ENCODE measurements around the gene MCM6. TPM values are rescaled to one million over a fixed set of nuclear protein-coding genes. Genes with fewer than 3 reads are reported as not detected.
"Not testable (repeated sequence)": the region's sequence is repeated elsewhere in the genome, so short reads cannot be mapped to it uniquely, and the experiment has no call there.

Gene MCM6
- total RNA-seq, 2 donors from 2014 or later: 159 to 249 TPM

GRCh38 chr2:135882415-135882814 lies 6.2 kb upstream of the MCM6 start:
- Mint-ChIP-seq H3K27ac (no peak overlapping the region), H3K9me3 (no peaks in the 10 kb centered on the region), H3K36me3 (no peaks in the 10 kb centered on the region)
- DNase-seq (ENCODE audit: low spot score in 2 of 2): no peak
- ATAC-seq: no peak

- Mint-ChIP-seq H3K27ac (peak overlapping the region; percentile 95 to 97), H3K36me3 (peaks cover 38% of the 10 kb centered on the region in 2 donors)
- not testable (repeated sequence) for H3K9me3 Mint-ChIP-seq; DNase-seq (ENCODE audit: low spot score in 2 of 2)
- ATAC-seq: peak in 1 of 2 donors; percentile 2
Observed at GRCh38 chr2:135876770-135877169, 527 bp upstream of the MCM6 start.

- ATAC-seq: peak; percentile 72 to 80
- Mint-ChIP-seq H3K9me3 (no peaks in the 10 kb centered on the region), H3K27ac (peak overlapping the region; percentile 95 to 98), H3K36me3 (peaks cover 40 to 50% of the 10 kb centered on the region in 2 donors)
- peak; percentile 77 to 81 for DNase-seq (ENCODE audit: low spot score in 2 of 2)
Observed at GRCh38 chr2:135875491-135876065, 665 bp downstream of the MCM6 start.

GRCh38 chr2:135874777-135875365 lies 1.4 kb downstream of the MCM6 start:
- DNase-seq (ENCODE audit: low spot score in 2 of 2): peak in 1 of 2 donors; percentile 19
- Mint-ChIP-seq H3K36me3 (peaks cover 45 to 57% of the 10 kb centered on the region in 2 donors), H3K9me3 (no peaks in the 10 kb centered on the region), H3K27ac (peak overlapping the region; percentile 95 to 98)
- ATAC-seq: no peak

DNA sequence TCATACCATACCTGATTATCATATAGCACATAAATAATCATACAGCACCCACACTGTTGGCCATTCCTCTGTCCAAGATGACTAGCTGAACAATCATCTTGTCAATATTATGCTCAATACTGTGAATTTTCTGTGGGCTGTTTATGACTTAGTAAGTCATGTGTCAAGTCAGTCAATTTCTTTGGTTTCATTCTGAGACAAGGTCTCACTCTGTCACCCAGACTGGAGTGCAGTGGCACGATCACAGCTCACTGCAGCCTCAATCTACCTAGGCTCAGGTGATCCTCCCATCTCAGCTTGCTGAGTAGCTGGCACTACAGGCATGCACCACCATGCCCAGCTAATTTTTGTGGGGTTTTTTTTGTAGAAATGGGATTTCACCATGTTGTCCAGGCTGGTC lies 5.7 kb downstream of the MCM6 start:
- no peaks in the 10 kb centered on the region for H3K9me3 Mint-ChIP-seq
- DNase-seq (ENCODE audit: low spot score in 2 of 2) (peak in 1 of 2 donors; percentile 22), ATAC-seq (peak; percentile 78 to 82)

GRCh38 chr2:135863233-135863632 lies 13.0 kb downstream of the MCM6 start:
- no peaks in the 10 kb centered on the region for H3K9me3 Mint-ChIP-seq
- H3K27ac Mint-ChIP-seq: peak overlapping the region; percentile 29 to 44
- no peak for ATAC-seq
- H3K36me3 Mint-ChIP-seq: peaks cover 33 to 70% of the 10 kb centered on the region in 2 donors
- DNase-seq (ENCODE audit: low spot score in 2 of 2): no peak

More for the DNA sequence above, 5.7 kb downstream of the MCM6 start:
- Mint-ChIP-seq H3K27ac (peak overlapping the region; percentile 50 to 81), H3K36me3 (peaks cover 52 to 90% of the 10 kb centered on the region in 2 donors)

DNA sequence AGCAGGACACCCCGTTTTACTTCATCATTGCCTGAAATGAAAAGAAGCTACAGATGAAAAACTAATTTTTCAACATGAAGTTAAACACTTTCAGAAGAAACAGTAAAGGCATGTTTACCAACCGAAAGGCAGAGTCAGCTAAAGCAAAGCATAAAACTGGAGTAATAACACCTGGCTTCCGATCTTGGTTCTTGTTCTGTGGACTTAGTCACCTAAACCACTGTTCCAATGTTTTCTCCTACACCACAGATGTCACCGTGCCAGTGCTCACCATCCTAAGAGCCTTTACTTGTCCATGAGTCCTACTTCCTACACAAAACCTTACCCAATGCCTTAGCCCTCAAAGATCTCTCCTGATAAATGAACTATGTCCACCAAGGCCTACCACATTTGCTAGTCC lies 13.5 kb downstream of the MCM6 start:
- H3K27ac Mint-ChIP-seq: peak overlapping the region in 1 of 2 donors; percentile 44

DNA sequence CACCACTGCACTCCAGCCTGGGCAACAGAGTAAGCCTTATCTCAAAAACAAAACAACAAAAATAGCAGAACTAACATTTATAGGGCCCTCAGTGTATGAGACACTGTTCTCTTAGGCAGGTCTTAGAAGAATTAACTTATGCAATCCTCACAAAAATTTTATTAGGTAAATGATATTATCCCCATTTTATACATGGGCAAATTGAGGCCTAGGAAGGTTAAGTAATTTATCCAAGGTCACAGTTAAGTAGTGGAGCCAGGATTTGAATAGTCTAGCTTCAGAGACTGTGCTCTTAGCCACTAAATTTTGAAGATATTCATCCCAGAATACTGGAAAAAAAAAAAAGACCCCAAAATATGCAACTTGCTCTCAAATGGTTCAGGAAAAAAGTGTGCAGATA lies 22.8 kb downstream of the MCM6 start:
- H3K36me3 Mint-ChIP-seq: peaks cover 34 to 58% of the 10 kb centered on the region in 2 donors
- no peaks in the 10 kb centered on the region for H3K9me3 Mint-ChIP-seq
- ATAC-seq (no peak), DNase-seq (ENCODE audit: low spot score in 2 of 2) (no peak)
- H3K27ac Mint-ChIP-seq: no peak overlapping the region

More for the DNA sequence above, 13.5 kb downstream of the MCM6 start:
- Mint-ChIP-seq H3K9me3 (no peaks in the 10 kb centered on the region), H3K36me3 (peaks cover 31 to 70% of the 10 kb centered on the region in 2 donors)
- no peak for ATAC-seq
- no peak for DNase-seq (ENCODE audit: low spot score in 2 of 2)

- DNase-seq (ENCODE audit: low spot score in 2 of 2): no peak
- Mint-ChIP-seq H3K9me3 (no peaks in the 10 kb centered on the region), H3K36me3 (peaks cover 30 to 51% of the 10 kb centered on the region in 2 donors), H3K27ac (peak overlapping the region in 1 of 2 donors; percentile 50)
- ATAC-seq: no peak
Observed at GRCh38 chr2:135851858-135852257, 24.4 kb downstream of the MCM6 start.

DNA sequence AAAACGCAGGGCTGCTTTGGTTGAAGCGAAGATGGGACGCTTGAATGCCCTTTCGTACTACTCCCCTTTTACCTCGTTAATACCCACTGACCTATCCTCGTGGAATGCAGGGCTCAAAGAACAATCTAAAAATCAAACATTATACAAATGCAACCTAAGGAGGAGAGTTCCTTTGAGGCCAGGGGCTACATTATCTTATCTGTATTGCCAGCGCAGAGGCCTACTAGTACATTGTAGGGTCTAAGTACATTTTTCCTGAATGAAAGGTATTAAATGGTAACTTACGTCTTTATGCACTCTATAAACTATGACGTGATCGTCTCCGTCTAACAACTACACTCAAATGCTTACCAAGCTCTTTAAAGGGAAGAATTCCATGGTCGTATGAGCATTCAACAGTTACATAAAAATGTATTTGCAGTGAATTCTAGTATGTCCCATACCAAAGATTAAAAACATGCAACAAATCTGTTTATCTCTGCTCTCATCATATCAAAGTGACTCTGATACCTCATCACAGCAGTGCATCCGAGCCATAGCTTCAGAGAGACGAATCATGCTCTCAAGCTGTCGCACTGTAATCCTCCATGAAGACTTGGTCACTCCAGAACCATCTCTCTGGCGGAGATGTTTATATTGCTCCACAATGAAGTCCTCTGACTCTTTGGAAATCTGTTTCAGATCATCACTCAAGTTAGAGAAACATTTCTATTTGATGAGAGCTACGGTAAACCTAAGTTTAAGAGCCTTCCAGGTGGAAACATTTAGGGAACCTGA lies 25.2 kb downstream of the MCM6 start:
- H3K9me3 Mint-ChIP-seq: no peaks in the 10 kb centered on the region
- H3K27ac Mint-ChIP-seq: no peak overlapping the region
- ATAC-seq: no peak
- DNase-seq (ENCODE audit: low spot score in 2 of 2): no peak
- peaks cover 23 to 45% of the 10 kb centered on the region in 2 donors for H3K36me3 Mint-ChIP-seq

GRCh38 chr2:135849087-135849486 lies 27.2 kb downstream of the MCM6 start:
- DNase-seq (ENCODE audit: low spot score in 2 of 2): no peak
- peaks cover 29 to 48% of the 10 kb centered on the region in 2 donors for H3K36me3 Mint-ChIP-seq
- H3K9me3 Mint-ChIP-seq: no peaks in the 10 kb centered on the region
- H3K27ac Mint-ChIP-seq: peak overlapping the region; percentile 39 to 81
- peak; percentile 56 for ATAC-seq

GRCh38 chr2:135845997-135846396 lies 30.2 kb downstream of the MCM6 start:
- ATAC-seq (no peak), DNase-seq (ENCODE audit: low spot score in 2 of 2) (no peak)
- H3K27ac Mint-ChIP-seq: no peak overlapping the region
- H3K36me3 Mint-ChIP-seq: peaks cover 44 to 59% of the 10 kb centered on the region in 2 donors
- no peaks in the 10 kb centered on the region for H3K9me3 Mint-ChIP-seq

DNA sequence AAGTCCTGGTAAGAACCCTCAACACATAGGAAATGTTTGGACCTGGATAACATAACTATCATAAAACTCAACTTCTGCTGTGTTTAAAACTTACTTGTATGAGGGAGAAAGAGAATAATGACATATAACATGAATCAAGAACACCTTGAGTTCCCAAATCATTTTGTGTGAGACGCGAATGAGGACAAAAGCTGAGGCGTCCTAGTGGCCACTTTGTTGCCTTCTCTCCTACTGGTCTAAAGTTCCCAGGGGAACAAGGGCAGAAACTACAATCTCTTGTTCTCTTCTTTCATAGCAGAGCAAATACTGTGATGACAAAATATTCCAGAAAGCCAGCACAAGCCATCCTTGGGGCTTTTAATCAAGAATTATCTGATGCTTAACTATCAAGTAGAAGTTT lies 31.0 kb downstream of the MCM6 start:
- H3K27ac Mint-ChIP-seq: no peak overlapping the region
- DNase-seq (ENCODE audit: low spot score in 2 of 2): no peak

GRCh38 chr2:135844301-135844895 lies 31.8 kb downstream of the MCM6 start:
- Mint-ChIP-seq H3K27ac (peak overlapping the region in 1 of 2 donors; percentile 61), H3K9me3 (no peaks in the 10 kb centered on the region), H3K36me3 (peaks cover 33 to 49% of the 10 kb centered on the region in 2 donors)
- DNase-seq (ENCODE audit: low spot score in 2 of 2): no peak
- peak in 1 of 2 donors; percentile 51 for ATAC-seq

More for the DNA sequence above, 31.0 kb downstream of the MCM6 start:
- Mint-ChIP-seq H3K9me3 (no peaks in the 10 kb centered on the region), H3K36me3 (peaks cover 37 to 53% of the 10 kb centered on the region in 2 donors)
- ATAC-seq: no peak

DNA sequence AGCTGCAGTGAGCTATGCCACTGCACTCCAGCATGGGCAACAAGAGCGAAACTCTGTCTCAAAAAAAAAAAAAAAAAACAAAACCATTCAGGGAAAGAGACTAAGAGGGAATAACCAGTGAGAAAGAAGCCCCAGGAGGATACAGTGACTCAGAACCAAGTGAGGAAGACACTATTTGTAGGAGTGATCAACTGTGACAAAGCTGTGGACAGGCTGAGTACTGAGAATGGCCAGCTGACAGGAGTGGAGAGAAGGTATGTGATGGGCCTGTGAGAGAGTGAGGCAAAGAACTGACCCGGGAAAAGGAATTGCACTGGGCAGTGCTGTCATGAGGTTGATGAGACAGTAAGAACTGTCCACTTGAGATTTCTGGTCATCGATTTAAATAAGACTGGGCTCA lies 32.6 kb downstream of the MCM6 start:
- peak overlapping the region in 1 of 2 donors; percentile 61 for H3K27ac Mint-ChIP-seq
- H3K36me3 Mint-ChIP-seq: peaks cover 29 to 41% of the 10 kb centered on the region in 2 donors
- H3K9me3 Mint-ChIP-seq: no peaks in the 10 kb centered on the region
- ATAC-seq (peak in 1 of 2 donors; percentile 37), DNase-seq (ENCODE audit: low spot score in 2 of 2) (no peak)

DNA sequence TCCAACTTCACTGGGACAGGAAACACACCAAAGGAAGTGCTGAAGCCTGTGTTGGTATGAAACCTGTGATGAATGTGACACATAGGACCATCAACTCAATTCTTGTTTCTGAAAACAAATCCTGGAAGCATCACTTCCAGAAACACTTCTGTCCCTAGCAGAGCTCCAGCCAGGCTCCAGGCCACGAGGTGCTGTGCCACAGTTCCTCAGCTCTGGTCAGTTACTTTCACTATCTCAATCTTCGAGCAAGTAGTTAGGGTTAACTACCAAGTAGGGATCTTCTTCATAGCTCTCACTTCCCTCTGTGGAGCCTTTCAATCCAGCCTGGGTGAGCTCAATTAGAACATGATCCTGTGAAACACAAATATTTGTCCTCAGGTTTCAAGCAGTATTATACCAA lies 35.6 kb downstream of the MCM6 start:
- DNase-seq (ENCODE audit: low spot score in 2 of 2): no peak
- peak; percentile 39 to 43 for ATAC-seq
- H3K36me3 Mint-ChIP-seq: peaks cover 25 to 33% of the 10 kb centered on the region in 2 donors
- peak overlapping the region; percentile 56 to 59 for H3K27ac Mint-ChIP-seq
- H3K9me3 Mint-ChIP-seq: no peaks in the 10 kb centered on the region

GRCh38 chr2:135839713-135840112 lies 36.5 kb downstream of the MCM6 start:
- peak overlapping the region in 1 of 2 donors; percentile 59 for H3K27ac Mint-ChIP-seq
- peaks cover 25 to 32% of the 10 kb centered on the region in 2 donors for H3K36me3 Mint-ChIP-seq

More at GRCh38 chr2:135839713-135840112, 36.5 kb downstream of the MCM6 start:
- H3K9me3 Mint-ChIP-seq: no peaks in the 10 kb centered on the region
- ATAC-seq (no peak), DNase-seq (ENCODE audit: low spot score in 2 of 2) (no peak)

Measured in activated naive CD4-positive, alpha-beta T cell treated with anti-CD3 and anti-CD28 coated beads, Interleukin-2, amount 50 U/mL, for 72 hours (primary cell).